ENCODE measurements around the gene MATN4.

MATN4 gene

DNA sequence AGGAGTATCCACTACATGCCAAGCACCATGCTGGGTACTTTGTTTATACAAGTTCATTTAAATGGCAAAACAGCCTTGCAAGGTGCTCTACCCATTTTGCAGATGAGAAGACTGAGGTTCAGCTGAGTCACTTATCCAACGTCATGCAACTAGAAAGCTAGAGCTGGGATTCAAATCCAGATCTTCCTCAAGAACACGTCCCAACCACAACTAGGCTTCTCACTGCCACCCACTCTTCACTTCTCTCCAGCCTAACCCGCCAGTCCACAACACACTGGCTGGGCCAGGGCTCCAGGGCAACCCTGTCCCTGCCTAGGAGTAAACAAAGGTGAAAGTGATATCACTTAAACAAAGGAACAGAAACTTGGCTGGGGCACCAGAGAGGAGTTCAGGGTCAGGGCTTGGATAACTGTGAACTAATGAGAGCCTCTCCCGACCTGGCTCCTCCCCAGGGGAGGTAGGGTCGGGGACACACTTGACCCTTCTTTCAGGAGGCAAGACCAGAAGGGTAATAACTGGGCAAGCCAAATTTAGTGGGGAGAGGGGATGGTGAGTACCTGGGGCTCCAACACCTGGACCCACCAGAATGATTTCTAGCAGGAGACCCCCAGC, 32.2 kb upstream of the MATN4 start:
- no peak for DNase-seq

DNA sequence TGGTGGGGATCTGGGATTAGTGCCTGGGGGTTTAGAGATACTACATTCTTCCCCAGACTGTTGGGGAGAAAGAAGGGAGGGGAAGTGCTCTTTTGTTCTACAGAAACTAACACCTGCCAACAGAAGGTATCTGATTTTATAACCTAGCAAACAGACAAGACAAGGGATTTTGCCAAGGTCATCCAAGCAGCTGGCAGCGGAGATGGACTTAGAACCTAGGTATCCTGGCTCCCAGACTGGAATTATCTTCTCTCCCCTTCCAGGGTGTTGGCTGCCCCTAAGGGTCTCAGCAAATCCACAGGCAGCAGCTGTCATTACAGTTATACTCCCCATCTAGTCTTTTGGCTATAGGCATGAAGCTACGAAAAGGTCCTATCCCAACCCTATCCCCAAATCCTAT, 31.7 kb upstream of the MATN4 start:
- DNase-seq: no peak

DNA sequence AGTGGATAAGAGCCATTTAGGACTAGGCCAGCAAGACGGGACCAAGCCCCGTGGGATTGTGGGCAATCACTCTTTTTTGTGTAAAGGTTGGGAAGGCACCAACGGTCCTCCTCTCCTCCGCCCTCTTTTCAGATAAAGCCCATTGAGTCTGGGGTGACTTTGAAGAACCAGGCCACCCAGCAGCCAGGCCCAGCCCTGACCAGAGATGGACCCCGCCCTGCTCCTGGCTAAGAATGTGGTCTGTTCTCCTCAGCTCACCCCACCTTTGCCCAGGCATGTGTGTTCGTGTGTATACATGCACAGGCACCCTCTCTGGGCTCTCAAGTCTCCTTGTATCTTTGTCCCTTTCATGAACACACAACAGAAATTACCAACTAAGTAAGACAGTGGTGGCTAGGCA, 31.0 kb upstream of the MATN4 start:
- no peak for DNase-seq

DNA sequence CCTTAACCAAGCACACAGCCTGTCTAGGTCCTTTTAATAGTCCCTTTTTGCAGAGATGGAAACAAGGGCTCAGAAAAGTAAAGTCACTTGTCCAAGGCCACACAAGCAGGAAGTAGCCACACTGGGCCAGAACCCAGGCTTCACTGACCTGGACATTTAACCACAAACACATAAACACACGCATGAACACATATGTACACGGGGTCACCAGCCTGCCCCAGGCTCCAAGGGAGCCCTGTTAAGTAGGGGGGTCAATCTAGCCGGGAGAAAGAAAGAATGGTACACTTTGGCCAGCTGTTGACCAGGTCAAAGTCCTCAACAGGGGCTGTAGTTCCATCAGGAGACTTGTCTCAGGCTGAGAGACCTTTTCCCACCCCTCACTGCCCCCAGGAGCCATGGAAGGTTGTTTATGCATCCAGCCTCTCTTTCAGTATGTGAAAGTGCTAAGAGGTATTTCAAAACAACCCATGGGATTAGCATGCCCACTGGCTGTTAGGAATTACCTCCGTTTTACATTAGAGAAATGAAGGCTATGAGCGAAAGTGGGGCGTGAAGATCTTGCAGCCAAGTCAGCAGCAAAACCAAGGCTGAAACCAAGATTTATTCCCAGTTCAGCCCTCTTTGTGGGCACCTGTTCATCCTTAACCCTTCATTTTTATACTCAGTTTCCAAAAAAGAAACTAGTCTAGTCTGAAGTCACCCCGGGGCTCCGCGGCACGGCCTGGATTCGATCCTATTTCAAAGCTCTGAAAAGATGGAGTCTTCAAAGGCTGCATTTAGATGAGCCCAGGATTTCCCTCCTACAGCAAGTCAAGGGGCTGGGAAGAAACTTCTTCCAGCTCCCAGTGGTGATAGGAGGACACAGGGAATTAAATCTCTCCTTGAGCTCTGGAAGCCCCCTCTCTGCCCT, 30.3 kb upstream of the MATN4 start:
- DNase-seq: no peak

DNA sequence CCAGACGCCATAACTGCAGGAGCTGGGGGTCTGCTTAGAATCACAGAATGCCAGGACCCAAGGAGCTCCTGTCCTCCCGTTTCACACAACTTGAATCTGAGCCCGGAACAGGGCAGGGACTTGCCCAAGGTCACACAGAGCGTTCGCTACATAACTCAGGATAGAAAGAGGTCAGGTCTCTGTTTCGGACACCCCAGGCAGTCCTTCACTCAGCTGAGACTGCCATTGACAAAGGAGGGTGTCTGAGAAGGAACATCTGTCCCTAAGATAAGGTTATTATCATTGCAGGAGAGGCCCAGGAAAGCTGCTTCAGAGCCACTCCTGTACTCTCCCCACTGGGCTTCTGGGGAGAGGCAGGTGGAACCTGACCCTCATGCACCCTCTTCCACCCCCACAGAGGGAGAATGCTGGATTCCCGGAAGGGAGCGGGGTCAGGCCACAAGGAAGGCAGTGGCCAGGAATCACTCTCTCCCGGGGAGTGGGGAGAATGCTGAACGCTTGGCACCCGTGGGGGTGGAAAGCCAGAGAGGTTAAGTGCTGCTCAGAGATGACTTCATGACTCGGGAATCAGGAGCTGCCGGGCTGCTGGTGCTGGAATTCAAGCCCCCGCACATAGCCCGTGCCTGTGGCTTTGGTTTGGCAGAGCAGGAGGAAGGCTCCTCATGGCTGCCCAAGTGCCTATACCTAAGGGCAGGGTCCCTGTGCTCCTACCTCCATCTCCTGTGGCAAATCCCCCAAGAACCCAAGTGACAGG, 29.4 kb upstream of the MATN4 start:
- DNase-seq: no peak

DNA sequence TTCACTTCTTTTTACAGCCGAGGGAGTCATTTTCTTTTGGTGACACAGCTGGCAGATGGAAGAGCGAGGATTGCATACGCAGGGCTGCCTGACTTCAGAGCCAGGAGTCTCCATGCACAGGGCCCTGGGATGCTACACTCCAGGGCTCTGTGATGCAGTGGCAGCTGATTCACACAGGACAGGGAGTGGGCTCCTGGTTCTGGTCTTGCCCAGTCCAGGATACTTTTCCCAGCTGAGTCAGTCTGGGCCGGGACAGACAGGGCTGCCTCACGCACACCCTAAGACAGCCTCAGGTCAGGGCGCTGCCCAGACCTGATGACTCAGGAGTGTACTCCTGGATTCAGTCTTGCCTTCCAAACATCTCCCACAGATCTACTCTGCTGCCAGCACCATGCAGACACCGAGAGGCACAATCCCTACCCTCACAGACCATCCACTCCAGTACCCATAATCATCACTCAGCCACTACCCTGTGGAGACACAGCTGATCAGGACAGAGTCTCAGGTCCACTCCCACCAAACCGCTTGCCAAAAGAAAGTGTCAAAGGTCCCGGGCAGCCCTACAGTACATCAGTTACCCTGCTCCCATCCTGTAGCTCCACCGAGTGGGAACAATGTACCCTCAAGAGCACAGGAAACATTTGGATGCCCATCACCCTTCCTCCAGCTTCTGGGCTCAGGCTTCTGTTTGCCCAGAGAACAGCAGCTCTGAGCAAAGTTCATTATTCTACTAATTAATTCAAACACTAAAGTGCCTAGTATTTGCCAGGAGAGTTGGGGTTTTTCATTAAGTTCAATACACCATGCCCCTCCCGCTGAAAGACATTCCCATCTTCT, 28.6 kb upstream of the MATN4 start:
- no peak for DNase-seq

DNA sequence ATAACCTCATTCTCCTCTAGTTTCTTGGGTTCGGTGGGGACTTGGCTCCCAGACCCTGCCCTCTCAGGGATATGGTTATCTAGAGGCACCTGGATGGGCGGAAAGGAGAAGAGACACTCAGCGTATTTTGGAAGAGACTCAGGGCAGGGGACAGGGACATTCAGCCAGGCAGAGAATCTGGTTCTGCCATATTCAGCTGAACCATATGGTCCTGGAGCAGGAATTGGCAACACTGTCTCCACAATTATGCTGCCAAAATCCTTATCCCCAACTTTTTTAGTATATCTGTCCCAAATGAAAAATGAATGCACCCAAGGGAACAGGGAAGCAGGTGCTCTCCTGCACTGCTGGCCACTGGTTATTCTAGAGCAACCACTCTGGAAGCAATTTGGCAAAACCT, 22.4 kb upstream of the MATN4 start:
- no peak for DNase-seq

DNA sequence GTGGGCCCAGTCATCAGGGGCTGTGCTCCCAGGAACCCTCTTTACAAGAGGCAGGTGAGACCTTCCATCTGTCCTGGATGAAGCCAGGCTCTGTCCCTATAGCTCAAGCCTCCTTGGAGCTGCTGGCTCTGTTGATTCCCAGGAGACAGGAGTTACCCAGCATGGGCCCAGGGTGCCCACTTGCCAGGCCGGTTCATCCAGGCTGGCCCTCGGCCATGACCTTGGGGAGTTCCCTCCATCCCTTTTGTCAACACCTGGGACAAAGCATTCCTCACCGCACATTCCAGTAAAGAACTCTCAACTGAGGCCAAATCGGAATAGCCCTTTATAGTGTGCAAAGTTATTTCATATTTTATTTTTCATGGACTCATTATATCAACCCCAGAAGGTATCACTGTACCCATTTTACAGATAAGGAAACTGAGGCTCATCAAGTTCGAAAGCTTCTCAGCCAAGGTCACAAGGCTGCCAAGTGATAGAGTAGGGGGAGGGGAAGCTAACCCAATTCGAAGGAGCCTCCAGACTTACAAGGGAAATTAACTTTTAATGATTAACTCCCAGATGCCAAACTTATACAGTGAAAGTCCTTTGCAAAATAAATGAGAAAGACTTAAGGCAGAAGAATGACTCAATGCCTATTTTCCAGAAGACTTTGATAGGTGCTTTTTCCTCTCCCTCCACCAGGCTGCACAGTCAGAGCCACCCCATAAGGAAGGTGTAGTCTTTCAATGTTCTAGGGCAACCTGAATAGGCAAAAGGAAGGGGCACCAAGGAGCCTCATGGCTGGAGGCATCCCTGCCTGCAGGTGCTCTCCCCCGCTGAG, 21.6 kb upstream of the MATN4 start:
- DNase-seq: no peak

DNA sequence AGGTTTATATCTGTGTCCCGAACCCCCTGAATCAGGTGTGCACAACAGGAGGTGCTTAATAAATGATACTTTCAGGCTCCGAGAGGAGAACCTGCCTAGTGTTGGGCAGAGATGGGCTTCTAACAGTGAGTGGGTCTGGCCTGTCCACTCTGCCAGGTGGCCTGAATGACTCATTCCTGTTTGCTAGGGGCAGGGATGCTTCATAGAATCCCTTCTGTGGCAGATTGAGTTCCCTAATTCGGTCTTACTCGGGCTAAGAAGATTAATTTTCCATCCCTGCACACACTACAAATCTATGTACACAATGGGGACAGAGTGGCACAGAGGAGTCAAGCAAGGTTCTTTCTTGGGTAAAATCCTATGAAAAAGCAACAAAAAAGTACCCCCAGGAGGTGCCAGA, 20.4 kb upstream of the MATN4 start:
- no peak for DNase-seq

DNA sequence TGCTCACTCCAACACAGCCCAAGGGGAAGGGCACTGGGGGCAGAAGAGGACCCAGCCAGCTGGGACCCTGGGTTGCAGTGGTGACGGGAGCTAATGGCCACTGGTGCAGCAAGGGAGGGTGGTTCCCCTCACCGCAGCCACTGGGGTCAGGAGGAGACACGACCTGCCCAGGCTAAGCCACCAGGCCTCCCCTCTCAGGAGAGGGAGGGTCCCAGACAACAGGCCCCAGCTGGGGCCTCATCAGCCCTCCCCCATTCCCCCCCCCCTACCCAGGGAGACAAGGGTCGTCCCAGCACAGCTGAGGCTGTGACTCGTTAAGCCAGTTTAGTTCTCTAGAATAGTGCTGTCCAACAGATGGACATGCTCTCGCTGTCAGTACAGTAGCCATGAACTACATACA, 17.3 kb upstream of the MATN4 start:
- DNase-seq: no peak

DNA sequence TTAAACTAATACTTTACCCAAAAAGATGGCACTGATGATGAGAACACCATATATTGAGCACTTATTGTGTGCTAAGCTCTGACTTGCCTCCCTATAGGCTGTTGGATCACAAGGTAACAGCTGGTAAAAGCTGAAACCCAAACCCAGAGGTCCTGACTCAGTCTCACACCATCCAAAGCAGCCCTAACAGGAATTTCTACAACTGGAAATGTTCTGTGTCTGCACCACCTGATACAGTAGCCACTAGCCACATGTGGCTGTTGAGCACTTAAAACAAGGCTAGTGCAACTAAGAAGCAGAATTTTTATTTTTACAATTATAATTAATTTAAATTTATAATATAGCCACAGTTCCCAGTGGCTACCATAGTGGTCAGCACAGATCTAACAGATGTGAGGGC, 15.6 kb upstream of the MATN4 start:
- no peak for DNase-seq

DNA sequence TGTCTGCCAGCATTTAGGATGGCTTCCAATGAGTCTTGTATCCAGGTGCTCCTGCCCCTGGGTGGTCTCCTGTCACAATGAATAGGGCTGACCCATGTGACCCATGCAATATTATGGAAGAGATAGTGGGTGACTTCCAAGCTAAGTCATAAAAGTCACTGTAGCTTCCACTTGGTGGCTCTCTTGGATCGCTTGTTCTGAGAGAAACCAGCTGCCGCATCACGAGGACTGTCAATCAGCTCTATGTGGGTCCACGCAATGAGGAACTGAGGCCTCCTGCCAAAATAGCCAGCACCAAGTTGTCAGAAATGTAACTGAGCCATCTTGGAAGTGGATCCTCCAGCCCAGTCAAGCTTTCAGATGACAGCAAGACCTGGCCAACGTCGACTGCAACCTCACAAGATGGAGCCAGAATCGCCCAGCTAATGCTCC, 14.9 kb upstream of the MATN4 start:
- no peak for DNase-seq

DNA sequence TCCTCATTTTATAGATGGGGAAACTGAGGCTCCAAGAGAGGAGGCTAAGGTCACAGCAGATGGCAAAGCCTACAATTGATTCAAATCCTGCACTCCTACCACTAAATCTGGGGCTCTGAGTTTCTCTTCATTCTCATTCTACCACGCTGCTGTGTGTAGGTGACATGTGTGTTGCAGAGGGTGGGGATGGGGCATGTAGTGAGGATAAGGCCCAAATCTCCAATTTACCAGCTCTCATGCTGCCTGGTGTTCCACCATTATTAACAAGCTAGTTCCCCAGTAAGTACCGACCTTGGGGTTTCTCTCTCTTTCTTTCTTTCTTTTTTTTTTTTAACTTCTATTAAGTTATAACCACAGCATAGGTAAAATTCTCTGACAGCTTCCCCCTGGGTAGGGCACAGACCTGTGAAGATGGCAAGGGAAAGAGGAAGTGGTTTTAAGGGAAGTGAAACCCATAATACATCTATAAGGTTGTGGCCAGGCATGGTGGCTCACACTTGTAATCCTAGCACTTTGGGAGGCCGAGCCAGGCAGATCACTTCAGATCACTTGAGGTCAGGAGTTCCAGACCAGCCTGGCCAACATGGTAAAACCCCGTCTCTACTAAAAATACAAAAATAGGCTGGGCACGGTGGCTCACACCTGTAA, 13.0 kb upstream of the MATN4 start:
- DNase-seq: no peak

DNA sequence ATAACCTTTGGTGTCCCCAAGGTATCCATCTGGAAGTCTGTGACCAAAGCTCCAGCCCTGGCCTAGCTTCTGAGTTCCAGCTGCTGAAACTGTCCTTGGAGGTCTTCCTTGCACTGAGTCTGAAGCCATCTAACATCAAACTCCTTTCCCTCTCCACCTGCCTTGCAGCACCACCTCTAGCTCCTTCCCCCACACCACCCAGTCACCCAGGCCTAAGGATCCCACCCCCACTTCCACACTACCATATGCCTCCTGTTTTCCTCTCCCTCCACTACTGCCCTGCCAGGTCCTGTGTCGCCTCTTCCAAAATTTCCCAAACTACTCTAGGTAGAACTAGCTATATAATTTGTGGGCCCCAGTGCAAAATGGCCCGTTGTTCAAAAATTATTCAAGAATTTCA, 10.8 kb upstream of the MATN4 start:
- no peak for DNase-seq

DNA sequence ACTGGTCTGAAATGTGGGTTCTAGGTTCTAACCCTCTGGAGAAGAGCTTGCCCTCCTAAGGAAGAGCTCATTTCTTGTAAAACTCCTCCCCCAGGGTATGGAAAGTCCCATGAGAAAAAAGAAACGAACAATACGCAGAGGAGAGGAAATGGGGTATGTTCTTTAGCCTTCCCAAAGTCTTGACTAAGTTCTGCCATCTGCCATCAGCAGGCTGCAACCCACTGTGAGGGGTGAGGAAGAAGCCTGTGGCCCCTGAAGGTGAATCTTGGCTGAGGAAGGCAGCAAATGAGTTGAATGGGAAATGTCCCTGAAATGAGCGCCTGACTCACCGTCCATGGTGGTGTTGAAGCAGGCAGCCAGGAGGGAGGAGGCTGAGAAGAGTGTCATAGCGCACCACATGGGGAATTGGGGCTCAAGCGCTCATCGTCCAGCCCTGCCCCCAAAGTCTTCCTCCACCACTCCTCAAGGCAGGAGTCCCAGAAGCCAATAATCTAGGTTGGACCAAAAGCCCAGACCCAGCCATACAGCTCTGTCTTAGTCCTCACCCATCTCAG, 10.4 kb upstream of the MATN4 start:
- no peak for DNase-seq

DNA sequence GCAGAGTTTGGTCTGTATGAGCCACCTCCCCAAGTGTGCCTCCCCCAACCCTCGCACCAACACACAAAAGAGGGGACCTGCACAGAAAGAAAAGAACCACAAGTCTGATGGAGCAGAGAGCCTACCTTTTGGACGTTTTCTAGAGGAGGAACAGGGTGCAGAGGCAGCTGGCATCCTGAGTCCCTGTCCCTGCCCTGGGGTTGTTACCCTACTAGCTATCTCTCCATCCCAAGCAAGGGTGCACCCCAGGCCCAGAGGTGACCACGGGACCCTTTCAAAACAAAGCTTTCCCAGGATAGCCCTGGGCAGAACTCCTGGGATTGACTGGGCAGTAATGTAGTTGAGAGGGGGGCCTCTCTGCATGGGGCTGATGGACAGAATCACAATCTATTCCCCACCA, 9.7 kb upstream of the MATN4 start:
- DNase-seq: no peak

DNA sequence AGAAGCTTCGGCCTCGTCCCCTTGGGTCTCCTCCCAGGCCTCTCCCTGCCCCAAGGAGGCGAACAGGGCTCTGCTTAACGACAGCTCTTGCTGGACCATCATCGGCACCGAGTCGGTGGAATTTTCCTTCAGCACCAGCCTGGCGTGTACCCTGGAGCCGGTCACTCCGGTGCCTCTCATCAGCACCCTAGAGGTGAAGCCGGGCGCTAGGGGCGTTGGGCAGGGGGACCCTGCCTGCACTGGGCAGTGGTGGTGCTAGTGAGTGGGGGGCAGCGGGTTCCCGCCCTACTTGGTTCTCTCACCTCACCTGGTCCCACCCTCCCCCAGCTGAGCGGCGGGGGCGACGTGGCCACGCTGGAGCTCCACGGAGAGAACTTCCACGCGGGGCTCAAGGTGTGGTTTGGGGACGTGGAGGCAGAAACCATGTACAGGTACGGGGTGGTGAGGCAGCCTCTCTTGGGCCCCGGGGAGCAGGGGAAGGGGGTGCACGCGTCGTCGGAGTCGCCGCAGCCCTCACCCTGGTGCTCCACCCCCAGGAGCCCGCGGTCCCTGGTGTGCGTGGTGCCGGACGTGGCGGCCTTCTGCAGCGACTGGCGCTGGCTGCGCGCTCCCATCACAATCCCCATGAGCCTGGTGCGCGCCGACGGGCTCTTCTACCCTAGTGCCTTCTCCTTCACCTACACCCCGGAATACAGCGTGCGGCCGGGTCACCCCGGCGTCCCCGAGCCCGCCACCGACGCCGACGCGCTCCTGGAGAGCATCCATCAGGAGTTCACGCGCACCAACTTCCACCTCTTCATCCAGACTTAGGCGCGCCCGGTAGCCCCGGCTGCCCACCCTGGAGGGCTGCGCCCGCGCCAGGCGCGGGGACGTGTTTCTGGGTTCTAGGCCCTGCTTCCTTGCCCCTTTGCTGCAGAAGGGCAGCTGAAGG, 8.3 kb upstream of the MATN4 start:
- no peak for DNase-seq

DNA sequence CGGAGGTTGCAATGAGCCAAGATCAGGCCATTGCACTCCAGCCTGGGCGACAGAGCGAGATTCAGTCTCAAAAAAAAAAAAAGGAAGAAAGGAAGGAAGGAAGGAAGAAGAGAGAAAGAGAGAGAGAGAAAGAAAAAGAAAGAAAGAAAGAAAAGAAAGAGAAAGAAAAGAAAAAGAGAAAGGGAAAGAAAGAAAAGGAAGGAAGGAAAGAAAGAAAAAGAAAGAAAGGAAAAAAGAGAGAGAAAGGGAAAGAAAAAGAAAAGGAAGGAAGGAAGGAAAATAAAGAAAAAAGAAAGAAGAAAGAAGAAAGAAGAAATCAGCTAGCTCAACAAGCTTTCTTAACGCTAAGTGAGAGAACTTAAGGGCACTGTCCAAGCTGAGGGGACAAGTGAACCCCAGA, 7.6 kb upstream of the MATN4 start:
- DNase-seq: no peak

DNA sequence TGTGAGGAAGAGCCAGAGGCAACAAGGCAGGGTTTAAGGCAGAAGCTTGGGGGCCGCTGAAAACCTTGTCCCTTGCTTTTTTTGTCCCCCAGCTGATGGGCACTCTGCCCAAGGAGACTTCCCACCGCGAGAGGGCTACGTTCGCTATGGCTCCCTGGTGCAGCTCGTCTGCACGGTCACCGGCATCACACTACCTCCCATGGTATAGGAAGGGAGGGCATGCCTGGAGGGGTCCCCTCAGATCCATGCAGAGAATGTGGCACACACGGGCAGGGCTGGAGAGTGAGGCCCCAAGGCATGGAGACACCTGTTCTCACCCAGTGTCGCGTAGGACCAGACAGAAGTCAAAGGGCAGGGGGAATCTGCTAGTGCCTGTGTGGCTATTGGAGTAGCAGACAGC, 5.8 kb upstream of the MATN4 start:
- DNase-seq: no peak

DNA sequence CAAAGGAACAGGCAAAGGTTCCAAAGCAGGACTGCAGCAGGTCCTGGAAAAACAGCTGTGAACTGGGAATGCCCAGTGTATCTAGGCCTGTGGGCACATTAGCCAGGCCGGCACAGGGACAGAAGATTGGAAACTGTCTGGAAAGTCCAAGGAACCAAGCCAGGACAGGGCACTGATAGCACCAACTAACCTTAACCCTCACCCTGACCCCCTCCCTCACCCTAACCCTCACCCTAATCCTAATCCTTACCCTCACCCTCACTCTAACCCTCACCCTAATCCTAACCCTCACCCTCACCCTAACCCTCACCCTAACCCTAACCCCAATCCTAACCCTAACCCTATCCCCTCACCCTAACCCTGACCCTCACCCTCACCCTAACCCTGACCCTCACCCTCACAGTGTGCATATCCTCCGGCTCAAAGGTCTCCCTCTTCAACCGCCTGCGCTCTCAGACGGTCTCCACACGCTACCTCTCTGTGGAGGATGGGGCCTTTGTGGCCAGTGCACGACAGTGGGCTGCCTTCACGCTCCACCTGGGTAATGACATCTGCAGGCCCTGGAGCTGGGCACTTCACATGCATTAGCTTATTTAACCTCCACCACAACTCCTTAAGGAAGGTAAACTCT, 5.1 kb upstream of the MATN4 start:
- DNase-seq: no peak
